Measurements from ENCODE around the gene NT5DC4. TPM values are rescaled to one million over a fixed set of nuclear protein-coding genes. Genes with fewer than 3 reads are reported as not detected.

The NT5DC4 gene
- polyA plus RNA-seq, 1 experiment = not detected

- ChIA-PET CTCF (interaction anchor here (1.2 kb wide), 1 partner anchor 13 kb away, joined by 7 read pairs; no protein-coding TSS in a partner anchor), POLR2A (no interaction called here)
- Histone ChIP-seq H3K27me3 (ENCODE audit: control insufficient read depth, insufficient read depth, low read length) (no peaks in the 10 kb centered on the region), H3K4me3 (ENCODE audit: low read depth, low read length) (no peak overlapping the region), H3K36me3 (ENCODE audit: control insufficient read depth, insufficient read depth, low read length) (no peaks in the 10 kb centered on the region)
- TF ChIP-seq CTCF (IDR thresholded peaks at IDR 0.05; ENCODE audit: insufficient read depth, low read depth, low read length) = no peak
- DNase-seq (ENCODE audit: low read depth) = no peak
Observed at GRCh38 chr2:112712465-112712864, 8.4 kb upstream of the NT5DC4 start.

GRCh38 chr2:112712903-112713584 is 7.8 kb upstream of the NT5DC4 start:
- TF ChIP-seq CTCF (IDR thresholded peaks at IDR 0.05; ENCODE audit: insufficient read depth, low read depth, low read length) = no peak
- Histone ChIP-seq H3K27me3 (ENCODE audit: control insufficient read depth, insufficient read depth, low read length) (no peaks in the 10 kb centered on the region), H3K4me3 (ENCODE audit: low read depth, low read length) (no peak overlapping the region), H3K36me3 (ENCODE audit: control insufficient read depth, insufficient read depth, low read length) (no peaks in the 10 kb centered on the region)
- DNase-seq (ENCODE audit: low read depth) = no peak
- ChIA-PET POLR2A (no interaction called here), CTCF (interaction anchor here (0.9 to 1.2 kb wide), 2 partner anchors 12 to 14 kb away, joined by 3 to 7 read pairs; no protein-coding TSS in a partner anchor)

- POLR2A ChIA-PET = no interaction called here
- CTCF ChIA-PET = interaction anchor here (0.9 to 1.2 kb wide), 2 partner anchors 12 to 14 kb away, joined by 3 to 7 read pairs; no protein-coding TSS in a partner anchor
- H3K27me3 ChIP-seq (ENCODE audit: control insufficient read depth, insufficient read depth, low read length) = no peaks in the 10 kb centered on the region
- DNase-seq (ENCODE audit: low read depth) = no peak
- no peak overlapping the region for H3K4me3 ChIP-seq (ENCODE audit: low read depth, low read length)
- no peaks in the 10 kb centered on the region for H3K36me3 ChIP-seq (ENCODE audit: control insufficient read depth, insufficient read depth, low read length)
- TF ChIP-seq CTCF (IDR thresholded peaks at IDR 0.05; ENCODE audit: insufficient read depth, low read depth, low read length) = no peak
Observed at GRCh38 chr2:112713585-112713925, 7.3 kb upstream of the NT5DC4 start.

GRCh38 chr2:112713926-112714325 is 6.9 kb upstream of the NT5DC4 start:
- ChIA-PET CTCF (interaction anchor here (1.2 kb wide), 1 partner anchor 12 kb away, joined by 7 read pairs; no protein-coding TSS in a partner anchor), POLR2A (no interaction called here)
- Histone ChIP-seq H3K36me3 (ENCODE audit: control insufficient read depth, insufficient read depth, low read length) (no peaks in the 10 kb centered on the region), H3K4me3 (ENCODE audit: low read depth, low read length) (no peak overlapping the region), H3K27me3 (ENCODE audit: control insufficient read depth, insufficient read depth, low read length) (no peaks in the 10 kb centered on the region)
- no peak for TF ChIP-seq CTCF (IDR thresholded peaks at IDR 0.05; ENCODE audit: insufficient read depth, low read depth, low read length)
- DNase-seq (ENCODE audit: low read depth) = no peak

GRCh38 chr2:112714331-112714730 is 6.5 kb upstream of the NT5DC4 start:
- POLR2A ChIA-PET = no interaction called here
- DNase-seq (ENCODE audit: low read depth) = no peak
- H3K36me3 ChIP-seq (ENCODE audit: control insufficient read depth, insufficient read depth, low read length) = no peaks in the 10 kb centered on the region
- H3K4me3 ChIP-seq (ENCODE audit: low read depth, low read length) = no peak overlapping the region
- TF ChIP-seq CTCF (IDR thresholded peaks at IDR 0.05; ENCODE audit: insufficient read depth, low read depth, low read length) = no peak
- CTCF ChIA-PET = interaction anchor here (2.1 kb wide), 1 partner anchor 12 kb away, joined by 15 read pairs; no protein-coding TSS in a partner anchor
- H3K27me3 ChIP-seq (ENCODE audit: control insufficient read depth, insufficient read depth, low read length) = no peaks in the 10 kb centered on the region

All from BJ (cell line).